Activated CD8-positive, alpha-beta memory T cell treated with anti-CD3 and anti-CD28 coated beads, Interleukin-2, amount 50 U/mL, for 1 hour (primary cell): ENCODE results near the gene TMEM238.
A peak's percentile ranks its signal among the peaks of the same experiment; 100 is the strongest.
"Not testable (repeated sequence)": the region's sequence is repeated elsewhere in the genome, so short reads cannot be mapped to it uniquely, and the experiment has no call there.

Experiments used
- DNase-seq: peaks from one replicate; pipeline ENCODE4 v3.0.0-alpha.2; 2020; ENCODE audit errors: extremely low read depth

Gene TMEM238

GRCh38 chr19:55384131-55384919 lies at the start of gene TMEM238:
TMEM238 (minus strand) TSS chr19:55384292; CDS start chr19:55384259, 33 bp downstream.
- no peak for DNase-seq

GRCh38 chr19:55433292-55433691 lies 49.2 kb upstream of the TMEM238 start:
- no peak for DNase-seq

- DNase-seq, result no peak
Observed at GRCh38 chr19:55432241-55432959, 48.3 kb upstream of the TMEM238 start.

GRCh38 chr19:55431183-55431582 lies 47.1 kb upstream of the TMEM238 start:
- DNase-seq, result no peak

- no peak for DNase-seq
Observed at GRCh38 chr19:55426042-55426441, 42.0 kb upstream of the TMEM238 start.

- no peak for DNase-seq
Observed at GRCh38 chr19:55424518-55424917, 40.4 kb upstream of the TMEM238 start.

- DNase-seq, result no peak
Observed at GRCh38 chr19:55423225-55424005, 39.3 kb upstream of the TMEM238 start.

GRCh38 chr19:55421281-55421680 lies 37.2 kb upstream of the TMEM238 start:
- peak; percentile 19 for DNase-seq

- no peak for DNase-seq
Observed at GRCh38 chr19:55419624-55420236, 35.6 kb upstream of the TMEM238 start.

GRCh38 chr19:55419103-55419502 lies 35.0 kb upstream of the TMEM238 start:
- no peak for DNase-seq

- DNase-seq, result no peak
Observed at GRCh38 chr19:55418185-55418584, 34.1 kb upstream of the TMEM238 start.

GRCh38 chr19:55410168-55410567 lies 26.1 kb upstream of the TMEM238 start:
- DNase-seq, result no peak

GRCh38 chr19:55409179-55409578 lies 25.1 kb upstream of the TMEM238 start:
- DNase-seq, result not testable (repeated sequence)

GRCh38 chr19:55408533-55408872 lies 24.4 kb upstream of the TMEM238 start:
- no peak for DNase-seq

- peak; percentile 93 for DNase-seq
Observed at GRCh38 chr19:55407800-55408532, 23.9 kb upstream of the TMEM238 start.

GRCh38 chr19:55407550-55407799 lies 23.4 kb upstream of the TMEM238 start, which contains the start of gene UBE2S:
UBE2S (minus strand) TSS chr19:55407788; CDS start chr19:55407589, 199 bp downstream.
- not testable (repeated sequence) for DNase-seq

- DNase-seq, result no peak
Observed at GRCh38 chr19:55406826-55407549, 22.9 kb upstream of the TMEM238 start.

- no peak for DNase-seq
Observed at GRCh38 chr19:55406091-55406825, 22.2 kb upstream of the TMEM238 start.

- DNase-seq, result no peak
Observed at GRCh38 chr19:55405638-55406037, 21.5 kb upstream of the TMEM238 start.

- DNase-seq, result no peak
Observed at GRCh38 chr19:55402509-55402908, 18.4 kb upstream of the TMEM238 start.
